Colonic mucosa (tissue), 4 donors: ENCODE results near the gene KCNJ6. TPM values are rescaled to one million over a fixed set of nuclear protein-coding genes. Genes with fewer than 3 reads are reported as not detected.

Experiments used
- DNase-seq: peaks from one replicate; pipeline ENCODE4 v3.0.0-alpha.2; 2020
- H3K27ac ChIP-seq: fragments of 200-600 bp; one replicate; pipeline ENCODE4 v1.8.0; 2021
- H3K27me3 ChIP-seq: fragments of 200-600 bp; one replicate; pipeline ENCODE4 v1.8.0; 2021
- H3K36me3 ChIP-seq: fragments of 200-600 bp; one replicate; pipeline ENCODE4 v1.8.0; 2021
- H3K4me1 ChIP-seq: fragments of 200-600 bp; one replicate; pipeline ENCODE4 v1.8.0; 2021; ENCODE audit warnings: mild to moderate bottlenecking
- H3K4me3 ChIP-seq: fragments of 200-600 bp; one replicate; pipeline ENCODE4 v1.8.0; 2021
- H3K9ac ChIP-seq, 2 donors: one replicate each; pipeline ENCODE4 v1.7.0; 2013; ENCODE audit warnings: control low read depth in 2 of 2, low read depth in 2 of 2, low read length in 2 of 2
- H3K9me3 ChIP-seq: fragments of 200-600 bp; one replicate; pipeline ENCODE4 v1.8.0; 2021
- intact Hi-C: fragments of 100-400 bp; cut with DNase I; formaldehyde crosslinking; loops from one replicate; pipeline ENCODE4 v1.14.1; 2022
- total RNA-seq, 2 donors: library from RNA; stranded (reverse); fragmentation: NEBNext Ultra II Directional in 1 of 2; extraction: Animal tissue kit (Norgen Biotek cat#: 25700) in 1 of 2; gene quantifications; one replicate each; pipeline ENCODE4 v1.2.1, GENCODE V29; 2021
- TF ChIP-seq, protein P1 (sequence below): fragments of 200-600 bp; IDR thresholded peaks from one replicate; pipeline ENCODE4 v1.8.0; 2022; ENCODE audit warnings: antibody characterized with exemption, mild to moderate bottlenecking
- donor health status: healthy.
- donor health status: DM: no; HTN: no; CAD: no.
- donor health status: DM: no; HTN: no; CAD: no.

Gene KCNJ6
- total RNA-seq, 2 donors from 2014 or later, result 0.05 to 0.21 TPM

GRCh38 chr21:37636152-37636860 lies 280.0 kb downstream of the KCNJ6 start:
- intact Hi-C loops, result no loop called here
- H3K9ac ChIP-seq, result no peak overlapping the region
- TF ChIP-seq, protein P1, sequence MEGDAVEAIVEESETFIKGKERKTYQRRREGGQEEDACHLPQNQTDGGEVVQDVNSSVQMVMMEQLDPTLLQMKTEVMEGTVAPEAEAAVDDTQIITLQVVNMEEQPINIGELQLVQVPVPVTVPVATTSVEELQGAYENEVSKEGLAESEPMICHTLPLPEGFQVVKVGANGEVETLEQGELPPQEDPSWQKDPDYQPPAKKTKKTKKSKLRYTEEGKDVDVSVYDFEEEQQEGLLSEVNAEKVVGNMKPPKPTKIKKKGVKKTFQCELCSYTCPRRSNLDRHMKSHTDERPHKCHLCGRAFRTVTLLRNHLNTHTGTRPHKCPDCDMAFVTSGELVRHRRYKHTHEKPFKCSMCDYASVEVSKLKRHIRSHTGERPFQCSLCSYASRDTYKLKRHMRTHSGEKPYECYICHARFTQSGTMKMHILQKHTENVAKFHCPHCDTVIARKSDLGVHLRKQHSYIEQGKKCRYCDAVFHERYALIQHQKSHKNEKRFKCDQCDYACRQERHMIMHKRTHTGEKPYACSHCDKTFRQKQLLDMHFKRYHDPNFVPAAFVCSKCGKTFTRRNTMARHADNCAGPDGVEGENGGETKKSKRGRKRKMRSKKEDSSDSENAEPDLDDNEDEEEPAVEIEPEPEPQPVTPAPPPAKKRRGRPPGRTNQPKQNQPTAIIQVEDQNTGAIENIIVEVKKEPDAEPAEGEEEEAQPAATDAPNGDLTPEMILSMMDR, result no peak
- no peaks in the 10 kb centered on the region for H3K9me3 ChIP-seq
- H3K27ac ChIP-seq, result no peak overlapping the region
- no peaks in the 10 kb centered on the region for H3K36me3 ChIP-seq
- DNase-seq, result no peak
- H3K4me3 ChIP-seq, result no peak overlapping the region
- H3K4me1 ChIP-seq, result no peaks in the 10 kb centered on the region
- H3K27me3 ChIP-seq, result no peaks in the 10 kb centered on the region

DNA sequence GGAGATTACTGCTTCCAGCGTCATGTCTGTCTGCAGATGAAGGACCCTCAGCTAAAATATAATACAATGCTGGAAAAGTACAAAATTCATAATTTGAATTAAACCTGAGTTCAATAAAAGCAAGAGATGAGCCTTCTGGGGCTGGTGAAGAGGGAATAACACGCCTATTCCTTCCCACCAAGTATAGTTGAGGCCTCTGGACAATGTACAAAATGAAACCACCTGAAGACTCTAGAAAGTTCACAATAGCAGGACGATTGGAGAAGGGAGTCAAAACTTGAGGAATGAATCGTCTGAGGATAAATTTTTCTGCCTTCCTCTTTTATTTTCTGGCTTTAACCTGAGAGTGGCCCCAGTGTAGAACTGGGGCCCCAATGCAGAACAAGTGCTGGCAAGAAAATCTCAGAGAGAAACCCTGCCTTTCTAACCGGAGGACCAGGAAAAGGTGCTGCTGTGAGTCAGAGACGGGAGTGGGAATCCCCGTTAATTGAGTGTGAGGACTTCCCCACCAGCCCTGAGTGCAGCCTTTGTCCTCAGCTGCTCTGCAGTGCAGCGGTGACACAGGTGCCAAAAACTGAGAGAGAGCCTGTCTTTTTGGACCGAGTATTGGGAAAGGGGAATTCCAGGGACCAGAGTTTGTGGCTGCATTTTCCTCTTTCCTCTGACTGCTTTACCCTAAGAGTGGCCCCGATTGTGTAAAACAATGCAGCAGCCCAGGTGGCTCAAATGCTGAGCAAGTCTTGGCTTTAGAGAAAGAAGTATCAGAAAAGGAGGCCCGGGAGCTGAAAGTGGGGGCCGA lies 284.7 kb downstream of the KCNJ6 start:
- Histone ChIP-seq H3K4me1 (no peaks in the 10 kb centered on the region), H3K27ac (no peak overlapping the region), H3K4me3 (no peak overlapping the region), H3K36me3 (no peaks in the 10 kb centered on the region), H3K9ac (no peak overlapping the region), H3K27me3 (no peaks in the 10 kb centered on the region), H3K9me3 (no peaks in the 10 kb centered on the region)
- intact Hi-C loops, result no loop called here
- TF ChIP-seq, protein P1, result no peak
- DNase-seq, result no peak

DNA sequence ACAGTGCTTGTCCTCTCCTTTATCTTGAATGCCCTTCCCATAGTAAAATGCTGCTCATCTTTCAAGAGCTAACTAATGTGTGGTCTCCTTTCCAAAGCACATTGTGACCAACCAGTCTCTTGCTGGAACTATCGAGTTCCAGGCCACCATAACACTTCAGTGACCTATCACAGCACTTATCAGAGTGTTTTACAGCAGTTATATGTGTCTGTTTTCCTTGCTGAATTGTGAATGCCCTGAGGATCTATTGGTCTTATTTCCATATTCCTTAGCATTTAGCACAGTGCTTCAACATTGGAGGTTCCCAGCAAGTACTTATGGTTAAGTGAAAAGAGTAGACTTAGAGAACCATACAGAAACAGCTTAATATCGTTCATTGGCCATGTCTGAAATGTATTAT lies 285.4 kb downstream of the KCNJ6 start:
- no peak overlapping the region for H3K4me3 ChIP-seq
- no peak for DNase-seq
- intact Hi-C loops, result no loop called here
- H3K9ac ChIP-seq, result no peak overlapping the region
- TF ChIP-seq, protein P1, result no peak
- no peaks in the 10 kb centered on the region for H3K27me3 ChIP-seq
- H3K9me3 ChIP-seq, result no peaks in the 10 kb centered on the region
- no peaks in the 10 kb centered on the region for H3K4me1 ChIP-seq
- H3K27ac ChIP-seq, result no peak overlapping the region
- H3K36me3 ChIP-seq, result no peaks in the 10 kb centered on the region

DNA sequence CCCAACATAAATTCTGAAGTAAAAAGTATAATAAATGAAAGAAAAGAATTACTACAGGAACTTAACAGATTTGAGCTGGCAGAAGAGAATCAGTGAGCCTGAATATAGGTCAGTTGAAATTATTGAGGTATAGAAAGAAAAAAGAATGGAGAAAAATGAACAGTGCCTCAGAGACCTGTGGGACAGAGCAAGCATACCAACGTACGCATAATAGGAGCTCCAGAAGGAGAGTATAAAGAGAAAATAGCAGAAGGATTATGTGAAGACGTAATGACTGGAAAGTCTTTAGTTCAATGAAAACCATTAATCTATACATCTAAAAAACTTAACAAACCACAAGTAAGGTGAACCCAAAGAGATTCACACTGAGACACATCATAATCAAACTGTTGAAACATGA lies 287.9 kb downstream of the KCNJ6 start:
- no peak overlapping the region for H3K27ac ChIP-seq
- TF ChIP-seq, protein P1, result no peak
- no peak for DNase-seq
- H3K9me3 ChIP-seq, result no peaks in the 10 kb centered on the region
- intact Hi-C loops, result no loop called here
- H3K9ac ChIP-seq, result no peak overlapping the region
- H3K4me3 ChIP-seq, result no peak overlapping the region
- no peaks in the 10 kb centered on the region for H3K36me3 ChIP-seq
- no peaks in the 10 kb centered on the region for H3K27me3 ChIP-seq
- H3K4me1 ChIP-seq, result no peaks in the 10 kb centered on the region

- TF ChIP-seq, protein P1, result no peak
- no peak for DNase-seq
- no peak overlapping the region for H3K4me3 ChIP-seq
- no peak overlapping the region for H3K9ac ChIP-seq
- no peaks in the 10 kb centered on the region for H3K9me3 ChIP-seq
- no peaks in the 10 kb centered on the region for H3K4me1 ChIP-seq
- intact Hi-C loops, result no loop called here
- no peak overlapping the region for H3K27ac ChIP-seq
- no peaks in the 10 kb centered on the region for H3K27me3 ChIP-seq
- no peaks in the 10 kb centered on the region for H3K36me3 ChIP-seq
These were observed 288.7 kb downstream of the KCNJ6 start for GRCh38 chr21:37627561-37627960.
